Head of caudate nucleus (tissue), 42 donors: ENCODE data around the gene OR5C1.
"Not testable (repeated sequence)": the region's sequence is repeated elsewhere in the genome, so short reads cannot be mapped to it uniquely, and the experiment has no call there.

Source experiments
- DNase-seq, 42 donors: peaks; one replicate each; pipeline versions ENCODE4 v3.0.0 to v3.0.0-alpha.2; 2020 to 2021; ENCODE audit warnings: mixed read lengths in 7 of 42
- intact Hi-C: fragments of 100-400 bp; cut with DNase I; formaldehyde crosslinking; loops from one replicate; pipeline ENCODE4 v1.15.0; 2022

The OR5C1 gene

DNA sequence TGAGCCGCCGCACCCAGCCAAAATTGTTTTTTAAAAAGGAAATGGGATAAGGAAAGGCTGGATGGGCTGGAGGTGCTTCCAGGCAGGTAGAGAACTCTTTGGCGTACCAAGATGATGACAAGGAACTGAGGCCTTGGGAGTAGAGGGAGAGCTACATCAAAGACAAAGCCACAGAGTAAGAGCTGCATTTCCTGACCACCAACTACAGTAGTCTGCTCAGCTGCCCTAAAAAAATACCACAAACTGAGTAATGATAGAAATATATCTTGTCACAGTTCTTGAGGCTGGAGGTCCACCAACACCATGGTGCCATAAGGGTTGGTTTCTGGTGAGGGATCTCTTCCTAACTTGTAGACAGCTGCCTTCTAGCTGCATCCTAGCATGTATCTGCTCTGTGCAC is 19.4 kb downstream of the OR5C1 start:
- no peak for DNase-seq
- intact Hi-C loops = no loop called here

DNA sequence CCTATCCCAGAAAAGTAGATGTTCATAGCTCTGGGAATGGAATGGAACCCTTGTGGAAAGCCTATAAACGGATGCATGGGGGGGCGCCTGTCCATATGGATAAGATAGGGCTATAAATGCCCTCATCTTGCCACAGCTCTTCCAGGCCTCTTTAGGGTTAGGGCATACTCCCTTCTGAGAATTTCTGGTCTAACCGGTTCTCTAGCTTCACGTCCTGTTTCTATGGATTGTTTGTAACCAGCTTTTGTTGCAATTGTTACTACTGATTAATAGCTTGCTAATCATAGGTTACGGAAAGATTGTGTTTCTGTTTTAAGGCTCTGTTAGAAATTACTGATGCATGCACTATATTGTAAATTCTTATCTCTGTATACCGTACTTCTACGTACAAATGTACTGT is 20.5 kb downstream of the OR5C1 start:
- intact Hi-C loops, DNase-seq: not testable (repeated sequence)

DNA sequence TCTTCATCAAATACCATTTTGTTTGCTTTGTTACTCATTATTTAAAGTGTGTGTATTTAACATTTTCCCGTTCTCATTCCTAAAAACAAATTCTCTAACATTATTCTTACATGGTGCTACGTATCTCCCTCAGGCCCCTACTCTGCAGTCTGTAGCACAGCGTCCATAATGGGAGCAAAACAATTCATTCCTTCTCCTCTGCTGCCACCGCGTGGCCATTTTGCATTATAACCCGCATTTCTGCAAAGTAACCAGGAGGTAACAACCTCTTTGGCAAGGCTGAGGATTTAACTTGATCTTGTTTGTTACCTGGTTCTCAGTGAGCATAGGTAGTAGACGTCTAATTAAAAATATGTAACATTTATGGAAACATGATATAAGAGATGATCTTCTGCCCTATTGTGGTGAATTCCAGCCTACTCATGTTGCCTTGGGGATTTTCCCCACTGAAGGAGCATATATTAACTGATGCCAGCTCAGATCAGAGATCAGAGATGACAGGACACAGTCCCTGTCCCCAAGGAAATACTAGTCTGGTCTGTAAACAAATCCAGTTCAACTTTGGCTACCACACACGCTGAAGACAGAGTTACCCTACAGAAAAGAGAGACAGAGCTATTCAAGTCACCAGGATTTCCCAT is 21.7 kb downstream of the OR5C1 start:
- DNase-seq = peak; percentile 31 to 92 (median 81)
- intact Hi-C loops = loop anchor here (5.0 to 10.0 kb wide), 3 partner anchors 348 to 716 kb away; partner anchors contain the start of gene TTLL11

DNA sequence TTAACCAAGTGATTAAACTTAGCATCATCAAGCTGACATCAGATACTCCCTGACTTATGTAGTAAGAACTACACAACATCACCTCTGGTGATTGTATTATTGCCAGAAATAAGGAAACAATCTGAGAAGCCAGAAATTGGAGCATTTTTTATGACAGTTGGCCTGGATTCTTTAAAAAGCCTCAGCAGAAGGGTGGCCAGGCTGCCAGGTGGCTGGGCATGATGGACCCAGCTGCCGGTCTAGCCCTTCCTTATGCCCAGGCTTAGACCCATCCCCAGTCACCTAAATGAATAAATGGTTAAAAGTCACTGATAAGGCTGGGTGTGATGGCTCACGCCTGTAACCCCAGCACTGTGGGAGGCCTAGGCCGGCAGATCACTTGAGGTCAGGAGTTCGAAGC is 24.0 kb downstream of the OR5C1 start:
- no peak for DNase-seq
- intact Hi-C loops = loop anchor here (5.0 to 10.0 kb wide), 3 partner anchors 350 to 718 kb away; partner anchors contain the start of gene TTLL11

DNA sequence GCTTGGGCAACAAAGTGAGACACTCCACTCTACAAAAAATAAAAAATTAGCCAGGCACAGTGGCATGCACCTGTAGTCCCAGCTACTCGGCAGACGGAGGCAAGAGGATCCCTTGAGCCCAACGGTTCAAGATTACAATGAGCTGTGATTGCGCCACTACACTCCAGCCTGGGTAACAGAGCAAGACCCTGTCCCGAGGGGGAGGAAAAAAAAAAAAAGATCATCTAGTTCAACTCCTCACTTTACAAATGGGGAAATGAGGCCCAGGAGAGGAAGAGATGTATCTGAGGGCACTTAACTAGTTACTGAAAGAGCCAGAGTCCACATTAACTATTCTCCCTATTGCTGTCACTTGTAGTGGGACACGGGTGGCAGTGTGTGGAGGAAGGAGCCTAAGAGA is 25.8 kb downstream of the OR5C1 start:
- intact Hi-C loops = loop anchor here (5.0 to 10.0 kb wide), 3 partner anchors 352 to 720 kb away; partner anchors contain the start of gene TTLL11
- no peak for DNase-seq

DNA sequence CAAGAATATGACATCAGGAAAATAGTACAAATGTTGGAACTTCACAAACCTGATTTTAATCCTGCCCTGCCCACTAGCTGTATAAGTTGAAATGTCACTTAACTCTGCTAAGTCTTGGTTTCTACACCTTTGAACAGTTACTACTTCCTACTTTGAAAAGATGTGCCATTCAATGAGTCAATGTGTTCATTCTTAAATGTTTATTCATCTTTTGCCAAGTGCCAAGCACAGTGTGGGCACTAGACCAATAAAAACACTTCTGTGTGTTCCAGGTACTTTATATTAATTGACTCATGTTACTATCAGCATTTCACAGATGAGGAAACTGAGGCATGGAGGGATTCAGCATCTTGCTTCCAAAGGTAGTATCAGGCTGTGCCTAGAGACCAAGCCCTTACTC is 26.8 kb downstream of the OR5C1 start:
- intact Hi-C loops = loop anchor here (10.0 kb wide), 2 partner anchors 691 to 721 kb away; partner anchors contain the start of gene TTLL11

DNA sequence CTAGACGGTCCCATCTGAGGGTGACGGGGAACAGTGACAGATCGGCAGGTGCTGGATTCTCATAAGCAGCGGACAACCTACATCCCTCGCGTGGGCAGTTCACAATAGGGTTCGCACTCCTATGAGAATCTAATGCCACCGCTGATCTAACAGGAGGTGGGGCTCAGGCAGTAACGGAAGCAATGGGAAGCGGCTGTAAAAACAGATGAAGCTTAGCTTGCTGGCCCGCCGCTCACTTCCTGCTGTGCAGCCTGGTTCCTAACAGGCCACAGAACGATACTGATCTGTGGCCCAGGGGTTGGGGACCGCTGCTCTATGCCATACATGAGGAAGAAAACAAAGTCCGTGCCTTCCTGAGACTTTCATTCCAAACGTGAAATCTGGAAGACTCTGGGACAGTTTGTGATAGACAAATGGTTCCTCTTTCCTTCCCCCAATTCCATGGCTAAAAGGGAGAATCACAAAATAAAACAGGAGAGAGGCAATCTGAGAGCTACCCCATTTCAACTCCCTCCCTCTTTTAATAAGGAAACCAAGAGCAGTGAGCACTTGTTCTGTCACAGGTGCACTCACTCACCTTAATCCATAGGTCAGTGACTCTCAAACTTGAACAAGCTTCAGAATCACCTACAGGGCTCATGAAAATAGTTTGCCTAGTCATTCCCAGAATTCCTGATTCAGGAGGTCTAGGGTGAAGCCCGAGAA is 27.6 kb downstream of the OR5C1 start:
- DNase-seq = peak in 5 of 42 donors; percentile 15 to 52 (median 23)
- intact Hi-C loops = loop anchor here (10.0 kb wide), 2 partner anchors 692 to 722 kb away; partner anchors contain the start of gene TTLL11

More for the DNA sequence above, 26.8 kb downstream of the OR5C1 start:
- DNase-seq = no peak

DNA sequence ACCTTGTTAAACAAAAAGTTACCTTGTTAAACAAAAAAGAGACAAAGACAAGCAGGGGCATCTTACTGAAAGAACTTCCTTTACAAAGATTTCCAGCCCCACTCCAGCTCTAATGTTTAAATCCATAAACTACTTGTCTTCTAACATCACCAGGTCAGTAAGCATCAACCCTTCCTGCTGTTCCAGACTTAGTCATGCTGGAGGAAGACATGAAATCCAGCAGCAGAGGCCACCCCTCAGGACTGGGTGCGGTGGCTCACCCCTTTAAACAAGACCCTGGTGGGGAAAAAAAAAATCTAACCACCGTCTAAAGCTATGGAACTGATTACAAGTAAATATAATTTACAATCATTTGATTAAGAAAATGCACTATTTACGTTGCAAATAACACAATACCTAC is 30.6 kb downstream of the OR5C1 start:
- no peak for DNase-seq
- intact Hi-C loops = loop anchor here (10.0 kb wide), 2 partner anchors 695 to 725 kb away; partner anchors contain the start of gene TTLL11

DNA sequence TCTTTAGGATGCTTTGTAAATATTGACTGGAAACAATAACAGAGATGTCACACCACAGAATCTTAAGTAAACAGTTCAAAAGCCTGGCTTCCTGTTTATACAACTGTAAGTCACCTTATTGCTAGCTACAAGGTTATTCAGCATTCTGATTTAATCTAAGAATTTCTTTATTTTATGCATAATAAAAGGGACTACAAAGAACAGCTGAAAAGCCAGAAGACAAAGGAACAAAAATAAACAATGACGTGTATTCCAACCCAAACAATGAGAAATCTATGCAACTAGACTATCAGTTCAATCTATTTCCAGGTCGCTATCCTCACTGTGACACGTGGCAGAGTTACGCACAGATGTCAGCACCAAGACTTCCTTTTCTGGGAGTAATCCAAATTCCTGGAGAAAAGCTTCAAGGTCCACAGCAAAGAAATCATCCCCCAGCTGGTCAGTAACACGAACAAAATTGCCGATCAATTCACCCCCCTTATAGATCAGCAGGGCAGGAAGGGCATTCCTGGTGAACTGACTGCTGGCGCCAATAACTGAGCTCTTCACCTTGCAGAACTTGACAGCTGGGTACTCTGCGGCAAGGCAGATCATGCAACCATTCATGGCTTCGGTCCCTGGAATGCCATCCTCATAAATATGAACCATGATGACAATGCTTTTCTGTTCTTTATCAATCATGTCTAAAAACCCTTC is 31.2 kb downstream of the OR5C1 start:
- intact Hi-C loops = loop anchor here (10.0 kb wide), 2 partner anchors 695 to 725 kb away; partner anchors contain the start of gene TTLL11
- DNase-seq = peak in 1 of 42 donors; percentile 15

DNA sequence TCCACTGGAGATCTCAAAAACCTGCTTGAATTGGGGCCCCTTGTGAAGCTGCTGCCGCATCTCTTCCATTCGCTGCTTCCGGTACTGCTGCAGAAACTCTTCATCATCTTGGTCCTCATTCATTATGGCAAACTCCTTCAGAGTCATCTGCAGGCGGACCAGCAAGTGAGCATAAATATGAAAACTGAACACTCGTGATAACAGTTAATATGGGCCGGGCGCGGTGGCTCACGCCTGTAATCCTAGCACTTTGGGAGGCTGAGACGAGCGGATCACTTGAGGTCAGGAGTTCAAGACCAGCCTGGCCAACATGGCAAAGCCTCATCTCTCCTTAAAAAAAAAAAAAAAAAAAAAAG is 31.7 kb downstream of the OR5C1 start:
- DNase-seq = no peak
- intact Hi-C loops = no loop called here

DNA sequence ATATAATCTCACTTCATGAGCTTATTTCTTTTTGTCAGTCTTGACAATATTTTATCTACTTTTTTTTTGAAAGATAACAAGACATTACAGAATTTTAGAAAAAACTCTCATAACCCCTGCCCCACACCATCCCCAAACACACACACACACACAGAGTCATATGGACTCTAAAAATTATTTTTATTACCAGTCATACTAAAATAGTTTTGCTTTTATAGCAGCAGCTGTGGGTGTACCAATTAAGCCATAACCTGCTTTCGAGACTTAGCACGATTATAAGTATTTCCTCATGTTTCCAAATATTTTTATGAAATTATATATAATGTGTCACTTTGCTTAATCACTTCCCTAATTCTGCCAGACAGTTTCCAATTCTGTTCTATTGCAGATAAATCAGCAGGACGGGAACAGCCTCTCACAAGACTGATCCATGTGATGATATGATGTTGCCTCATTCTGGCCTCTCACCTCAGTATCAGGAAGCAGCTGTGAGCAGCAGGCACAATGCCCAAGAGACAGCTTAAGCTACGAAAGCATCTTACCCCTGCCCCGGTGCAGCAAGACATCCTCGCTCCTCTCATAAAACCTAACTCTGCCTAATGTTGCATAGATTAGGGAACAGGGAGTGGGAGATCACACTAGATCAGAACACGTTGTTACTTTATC is 32.7 kb downstream of the OR5C1 start:
- peak in 35 of 42 donors; percentile 13 to 81 (median 48) for DNase-seq
- intact Hi-C loops = no loop called here

DNA sequence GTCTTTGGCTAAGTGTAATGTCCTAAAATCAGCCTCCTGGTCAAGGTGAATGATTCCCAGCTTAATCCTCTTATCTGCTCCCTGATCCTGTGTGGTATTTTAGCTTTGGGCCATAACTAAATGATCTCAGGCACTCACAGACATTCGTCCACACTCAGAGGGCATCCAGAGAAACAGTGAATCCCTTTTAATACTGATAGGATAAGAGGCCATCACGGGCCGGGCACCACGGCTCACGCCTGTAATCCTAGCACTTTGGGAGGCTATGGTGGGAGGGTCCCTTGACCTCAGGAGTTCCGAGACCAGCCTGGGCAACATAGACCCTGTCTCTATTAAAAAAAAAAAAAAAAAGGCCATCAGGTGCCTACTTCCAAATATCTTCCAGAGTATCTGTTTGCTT is 33.3 kb downstream of the OR5C1 start:
- DNase-seq = no peak
- intact Hi-C loops = no loop called here

DNA sequence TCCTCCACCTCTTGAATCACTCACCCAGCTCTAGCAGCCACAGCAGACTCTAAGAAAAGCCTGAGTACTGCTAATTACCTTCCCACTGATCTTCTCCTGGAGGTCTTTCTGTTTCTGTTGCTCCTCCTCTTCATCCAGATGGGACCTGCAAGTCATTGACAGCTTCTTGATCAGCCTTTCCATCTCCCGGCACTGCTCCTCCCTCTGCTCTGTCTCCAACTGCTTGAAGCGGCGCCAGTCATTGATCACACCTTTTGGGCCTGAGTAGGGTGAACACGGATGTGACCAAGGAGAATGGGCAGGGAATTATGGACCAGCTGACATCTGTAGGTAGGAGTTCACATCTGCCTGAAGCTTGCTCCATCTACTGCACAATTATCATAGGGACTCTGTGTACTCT is 34.2 kb downstream of the OR5C1 start:
- intact Hi-C loops = no loop called here
- DNase-seq = peak in 6 of 42 donors; percentile 11 to 48 (median 24)

DNA sequence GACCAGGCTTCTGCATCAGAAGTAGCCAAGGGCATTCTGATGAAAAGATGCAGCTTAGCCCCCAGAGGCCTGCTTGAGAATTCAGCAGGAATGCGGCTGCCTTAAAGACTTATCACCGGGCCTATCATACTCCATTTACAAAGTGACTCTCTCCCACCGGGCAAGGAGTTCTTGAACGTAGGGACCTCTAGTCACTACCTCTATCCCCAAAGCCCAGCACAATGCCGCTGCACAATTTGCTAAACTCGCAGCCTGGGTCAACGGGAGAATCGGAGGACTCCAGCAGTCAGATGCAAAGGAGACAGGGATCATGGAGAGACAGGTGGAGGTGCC is 39.0 kb downstream of the OR5C1 start:
- DNase-seq = peak in 3 of 42 donors; percentile 16 to 20 (median 20)

DNA sequence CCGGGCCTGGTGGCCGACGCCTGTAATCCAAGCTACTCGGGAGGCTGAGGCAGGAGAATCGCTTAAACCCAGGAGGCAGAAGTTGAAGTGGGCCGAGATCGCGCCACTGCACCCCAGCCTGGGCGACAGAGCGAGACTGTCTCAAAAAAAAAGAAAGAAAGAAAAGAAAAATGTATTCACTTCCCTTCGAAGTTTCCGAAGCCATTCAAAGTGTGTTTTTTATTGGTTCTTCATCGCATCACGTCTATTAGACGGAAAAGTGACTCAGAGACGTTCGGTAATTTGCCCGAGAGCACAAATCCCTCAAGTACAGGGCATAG is 40.2 kb downstream of the OR5C1 start:
- intact Hi-C loops = loop anchor here (2.0 kb wide), 1 partner anchor 76 kb away; the partner anchor contains the start of gene RC3H2
- not testable (repeated sequence) for DNase-seq

More for the DNA sequence above, 39.0 kb downstream of the OR5C1 start:
- intact Hi-C loops = loop anchor here (2.0 kb wide), 1 partner anchor 77 kb away; the partner anchor contains the start of gene RC3H2

DNA sequence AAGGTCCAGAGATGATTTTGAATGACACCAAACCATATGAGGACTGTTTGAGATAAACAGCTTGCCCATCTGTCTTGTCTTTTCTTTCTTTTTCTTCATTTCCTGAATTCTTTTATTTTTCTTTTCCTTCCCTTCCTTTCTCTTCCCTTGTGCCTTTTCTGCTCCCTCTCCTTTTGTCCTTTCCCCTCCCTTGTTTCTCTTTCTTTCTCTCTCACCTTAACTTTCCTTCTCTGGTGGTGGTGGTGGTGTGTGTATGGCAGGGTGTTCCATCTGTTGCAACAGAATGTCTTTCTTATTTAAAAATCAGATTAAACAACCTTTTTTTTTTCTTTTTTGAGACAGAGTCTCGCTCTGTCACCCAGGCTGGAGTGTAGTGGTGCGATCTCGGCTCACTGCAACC is 43.5 kb downstream of the OR5C1 start:
- DNase-seq = no peak
- intact Hi-C loops = no loop called here

DNA sequence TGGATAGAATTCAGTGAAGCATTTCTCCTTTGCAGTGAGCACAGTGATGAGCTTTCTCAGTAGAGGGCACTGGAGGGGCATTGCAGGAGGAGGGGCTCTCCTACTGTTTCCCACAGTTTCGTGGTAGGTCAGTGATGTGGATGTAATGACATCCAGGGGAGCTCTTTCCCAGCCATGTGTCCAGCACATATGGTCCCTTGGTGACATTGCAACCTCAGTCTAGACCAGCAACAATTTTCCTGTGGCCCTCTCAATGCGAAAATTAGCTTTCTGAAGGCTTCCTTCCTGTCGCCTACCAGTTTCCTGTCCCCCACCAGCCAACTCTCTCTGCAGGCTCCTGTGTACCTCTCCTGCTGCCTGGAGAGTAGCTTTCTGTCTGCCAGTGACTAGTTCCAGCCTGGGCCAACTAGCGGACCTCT is 46.6 kb downstream of the OR5C1 start:
- intact Hi-C loops = no loop called here

DNA sequence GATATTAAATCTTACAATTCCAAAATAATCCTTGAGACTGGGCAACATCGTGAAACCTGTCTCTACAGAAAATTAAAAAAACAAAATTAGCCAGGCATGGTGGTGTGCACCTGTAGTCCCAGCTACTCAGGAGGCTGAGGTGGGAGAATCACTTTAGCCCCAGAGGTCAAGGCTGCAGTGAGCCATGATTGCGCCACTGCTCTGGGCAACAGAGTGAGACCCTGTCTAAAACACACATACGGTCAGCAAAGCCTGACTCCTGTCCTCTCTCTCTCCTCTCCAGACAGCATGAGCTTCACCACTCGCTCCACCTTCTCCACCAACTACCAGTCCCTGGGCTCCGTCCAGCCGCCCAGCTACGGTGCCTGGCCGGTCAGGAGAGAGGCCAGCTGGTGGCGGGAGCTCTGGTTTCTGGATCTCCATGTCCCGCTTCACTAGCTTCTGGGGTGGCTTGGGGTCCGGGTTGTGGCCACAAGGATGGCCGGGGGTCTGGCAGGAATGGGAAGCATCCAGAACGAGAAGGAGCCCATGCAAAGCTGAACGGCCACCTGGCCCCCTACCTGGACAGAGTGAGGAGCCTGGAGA is 48.6 kb downstream of the OR5C1 start:
- DNase-seq = no peak
- intact Hi-C loops = no loop called here

More for the DNA sequence above, 46.6 kb downstream of the OR5C1 start:
- DNase-seq = no peak

DNA sequence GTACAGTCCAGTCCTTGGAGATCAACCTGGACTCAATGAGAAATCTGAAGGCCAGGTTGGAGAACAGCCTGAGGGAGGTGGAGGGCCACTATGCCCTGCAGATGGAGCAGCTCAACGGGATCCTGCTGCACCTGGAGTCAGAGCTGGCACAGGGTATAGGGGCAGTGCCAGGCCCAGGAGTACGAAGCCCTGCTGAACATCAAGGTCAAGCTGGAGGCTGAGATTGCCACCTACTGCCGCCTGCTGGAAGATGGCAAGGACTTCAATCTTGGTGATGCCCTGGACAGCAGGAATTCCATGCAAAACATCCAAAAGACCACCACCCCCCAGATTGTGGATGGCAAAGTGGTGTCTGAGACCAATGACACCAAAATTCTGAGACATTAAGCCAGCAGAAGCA is 49.7 kb downstream of the OR5C1 start:
- DNase-seq, intact Hi-C loops: not testable (repeated sequence)
